HEK293 (cell line): ENCODE measurements around the gene UBE2C.

Experiments
- CTCF ChIA-PET: fragments of 350-600 bp; formaldehyde crosslinking; extraction: SDS; loops from one replicate; lab custom pipeline; 2021; ENCODE audit warnings: antibody characterized with exemption; lab: Yijun Ruan, JAX
- POLR2A ChIA-PET: fragments of 300-600 bp; formaldehyde crosslinking; extraction: SDS; loops from one replicate; lab custom pipeline; 2020; ENCODE audit warnings: antibody characterized with exemption, inconsistent platforms; lab: Yijun Ruan, JAX
- H3K27ac ChIP-seq: fragments of 200-500 bp; sonication (Bioruptor generic); 2 replicates; pipeline ENCODE4 v1.5.1; 2014; ENCODE audit warnings: low read depth, low read length, control low read depth, inconsistent platforms; ENCODE audit errors: extremely low read depth
- H3K36me3 ChIP-seq, 2 experiments: fragments of 200-500 bp in 1 of 2; sonication (Bioruptor generic) in 1 of 2; 1 replicate in 1 of 2; 2 replicates in 1 of 2; pipeline ENCODE4 v1.5.1; 2014 to 2017; ENCODE audit warnings: inconsistent platforms in 2 of 2, low read length in 2 of 2; ENCODE audit not compliant: control insufficient read depth in 2 of 2, insufficient read depth in 1 of 2
- H3K4me1 ChIP-seq: fragments of 200-500 bp; sonication (Bioruptor generic); 2 replicates; pipeline ENCODE4 v1.5.1; 2014; ENCODE audit warnings: mild to moderate bottlenecking, low read length, inconsistent platforms; ENCODE audit not compliant: control insufficient read depth, insufficient read depth
- H3K4me3 ChIP-seq: 2 replicates; pipeline ENCODE4 v1.5.1; 2011; ENCODE audit warnings: low read depth, mild to moderate bottlenecking, control low read depth, low read length, moderate library complexity
- H3K9me3 ChIP-seq: fragments of 200-500 bp; sonication (Bioruptor generic); 2 replicates; pipeline ENCODE4 v1.5.1; 2014; ENCODE audit warnings: low read depth, low read length, inconsistent platforms; ENCODE audit not compliant: control insufficient read depth, insufficient read depth
- BCL11B ChIP-seq: fragments of 450-650 bp; formaldehyde crosslinking; IDR thresholded peaks from 2 replicates; pipeline ENCODE4 v1.5.1; 2016; ENCODE audit warnings: low read depth, missing biosample characterization, missing genetic modification characterization
- EGR2 ChIP-seq: fragments of 450-650 bp; formaldehyde crosslinking; IDR thresholded peaks from 2 replicates; pipeline ENCODE4 v1.5.1; 2016; ENCODE audit warnings: low read depth, missing biosample characterization, missing genetic modification characterization
- HOXA7 ChIP-seq: sonication (generic); formaldehyde crosslinking; IDR thresholded peaks from 2 replicates; pipeline ENCODE4 v1.8.1; 2022; ENCODE audit warnings: missing genetic modification reagents, borderline replicate concordance
- HOXC10 ChIP-seq: sonication (generic); formaldehyde crosslinking; IDR thresholded peaks from 2 replicates; pipeline ENCODE4 v1.8.1; 2023; ENCODE audit warnings: mild to moderate bottlenecking, missing genetic modification reagents
- KLF10 ChIP-seq: fragments of 450-650 bp; IDR thresholded peaks from 2 replicates; pipeline ENCODE4 v1.5.1; 2018; ENCODE audit warnings: missing biosample characterization, mild to moderate bottlenecking, missing genetic modification characterization
- MYNN ChIP-seq: fragments of 450-650 bp; formaldehyde crosslinking; IDR thresholded peaks from 2 replicates; pipeline ENCODE4 v1.5.1; 2016; ENCODE audit warnings: missing biosample characterization, missing genetic modification characterization, borderline replicate concordance
- OVOL3 ChIP-seq: fragments of 450-650 bp; formaldehyde crosslinking; IDR thresholded peaks from 2 replicates; pipeline ENCODE4 v1.5.1; 2016; ENCODE audit warnings: missing biosample characterization, missing genetic modification characterization
- PBX3 ChIP-seq: sonication (generic); formaldehyde crosslinking; IDR thresholded peaks from 2 replicates; pipeline ENCODE4 v1.8.1; 2022; ENCODE audit warnings: mild to moderate bottlenecking, moderate library complexity, missing genetic modification reagents
- SCRT1 ChIP-seq: fragments of 450-650 bp; formaldehyde crosslinking; IDR thresholded peaks from 2 replicates; pipeline ENCODE4 v1.5.1; 2016; ENCODE audit warnings: missing biosample characterization, missing genetic modification characterization, borderline replicate concordance
- SCRT2 ChIP-seq: fragments of 450-650 bp; formaldehyde crosslinking; IDR thresholded peaks from 2 replicates; pipeline ENCODE4 v1.5.1; 2016; ENCODE audit warnings: missing biosample characterization, missing genetic modification characterization
- SP7 ChIP-seq: fragments of 450-650 bp; formaldehyde crosslinking; IDR thresholded peaks from 2 replicates; pipeline ENCODE4 v1.5.1; 2016; ENCODE audit warnings: missing biosample characterization, missing genetic modification characterization
- TRIM28 ChIP-seq: IDR thresholded peaks from 2 replicates; pipeline ENCODE4 v1.6.1; 2011; ENCODE audit warnings: low read length, control low read depth, borderline replicate concordance
- YY2 ChIP-seq: fragments of 450-650 bp; formaldehyde crosslinking; IDR thresholded peaks from 2 replicates; pipeline ENCODE4 v1.5.1; 2016; ENCODE audit warnings: missing biosample characterization, missing genetic modification characterization
- ZBTB20 ChIP-seq: fragments of 450-650 bp; formaldehyde crosslinking; IDR thresholded peaks from 2 replicates; pipeline ENCODE4 v1.5.1; 2016; ENCODE audit warnings: missing biosample characterization, missing genetic modification characterization
- ZEB2 ChIP-seq: fragments of 450-650 bp; formaldehyde crosslinking; IDR thresholded peaks from 2 replicates; pipeline ENCODE4 v1.5.1; 2016; ENCODE audit warnings: missing biosample characterization, missing genetic modification characterization
- ZFP37 ChIP-seq: fragments of 450-650 bp; formaldehyde crosslinking; IDR thresholded peaks from 2 replicates; pipeline ENCODE4 v1.5.1; 2016; ENCODE audit warnings: missing biosample characterization, missing genetic modification characterization
- ZNF121 ChIP-seq: fragments of 450-650 bp; formaldehyde crosslinking; IDR thresholded peaks from 2 replicates; pipeline ENCODE4 v1.5.1; 2016; ENCODE audit warnings: missing biosample characterization, missing genetic modification characterization
- ZNF138 ChIP-seq: fragments of 450-650 bp; formaldehyde crosslinking; IDR thresholded peaks from 2 replicates; pipeline ENCODE4 v1.5.1; 2016; ENCODE audit warnings: missing biosample characterization, missing genetic modification characterization, borderline replicate concordance
- ZNF174 ChIP-seq: fragments of 450-650 bp; formaldehyde crosslinking; IDR thresholded peaks from 2 replicates; pipeline ENCODE4 v1.5.0; 2017; ENCODE audit warnings: missing biosample characterization, mild to moderate bottlenecking, missing genetic modification characterization
- ZNF311 ChIP-seq: fragments of 450-650 bp; formaldehyde crosslinking; IDR thresholded peaks from 2 replicates; pipeline ENCODE4 v1.5.1; 2017; ENCODE audit warnings: missing biosample characterization, missing genetic modification characterization, borderline replicate concordance
- ZNF362 ChIP-seq: fragments of 450-650 bp; formaldehyde crosslinking; IDR thresholded peaks from 2 replicates; pipeline ENCODE4 v1.5.1; 2016; ENCODE audit warnings: missing biosample characterization, missing genetic modification characterization
- ZNF37A ChIP-seq: fragments of 450-650 bp; IDR thresholded peaks from 2 replicates; pipeline ENCODE4 v1.5.1; 2018; ENCODE audit warnings: missing biosample characterization, missing genetic modification characterization
- ZNF426 ChIP-seq: fragments of 450-650 bp; formaldehyde crosslinking; IDR thresholded peaks from 2 replicates; pipeline ENCODE4 v1.5.1; 2017; ENCODE audit warnings: missing biosample characterization, missing genetic modification characterization, mild to moderate bottlenecking, inconsistent platforms, moderate library complexity
- ZNF449 ChIP-seq: fragments of 450-650 bp; formaldehyde crosslinking; IDR thresholded peaks from 2 replicates; pipeline ENCODE4 v1.5.1; 2017; ENCODE audit warnings: missing biosample characterization, mild to moderate bottlenecking, missing genetic modification characterization, moderate library complexity
- ZNF518A ChIP-seq: fragments of 450-650 bp; formaldehyde crosslinking; conservative IDR thresholded peaks from 2 replicates; pipeline ENCODE4 v1.5.1; 2016; ENCODE audit warnings: low read depth, missing biosample characterization, missing genetic modification characterization
- ZNF548 ChIP-seq: fragments of 450-650 bp; formaldehyde crosslinking; IDR thresholded peaks from 2 replicates; pipeline ENCODE4 v1.5.1; 2016; ENCODE audit warnings: missing biosample characterization, missing genetic modification characterization
- ZNF792 ChIP-seq: fragments of 450-650 bp; formaldehyde crosslinking; IDR thresholded peaks from 2 replicates; pipeline ENCODE4 v1.5.1; 2016; ENCODE audit warnings: missing biosample characterization, missing genetic modification characterization

UBE2C gene

DNA sequence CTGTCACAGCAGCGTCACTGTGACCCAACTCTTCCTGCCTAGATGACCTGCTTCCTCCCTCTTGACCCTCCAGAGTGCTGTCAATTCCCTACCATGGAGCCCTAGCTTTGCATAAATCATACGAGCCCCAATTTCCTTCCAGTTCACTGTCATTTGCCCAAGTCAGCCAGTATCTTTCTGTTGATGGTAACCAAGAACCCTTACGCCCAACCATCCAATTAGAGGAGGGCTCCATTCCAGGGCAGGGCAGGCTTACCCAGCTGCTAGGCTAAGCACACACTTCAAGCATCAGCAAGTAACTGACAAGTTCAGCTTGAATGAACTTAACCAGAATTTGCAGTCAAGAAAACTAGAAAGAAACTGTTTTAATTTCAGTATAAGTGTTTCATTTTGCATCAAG, 46.5 kb upstream of the UBE2C start (continued):
- TF ChIP-seq SCRT1 (tag by site-specific recombination): no peak
- no peak for TF ChIP-seq ZNF121
- TF ChIP-seq ZNF138: no peak
- no peak for TF ChIP-seq OVOL3
- no peak for TF ChIP-seq HOXC10 (CRISPR knock-in tag)
- no peak for TF ChIP-seq MYNN (tag by site-specific recombination)
- no peak for TF ChIP-seq ZNF311 (tag by site-specific recombination)

DNA sequence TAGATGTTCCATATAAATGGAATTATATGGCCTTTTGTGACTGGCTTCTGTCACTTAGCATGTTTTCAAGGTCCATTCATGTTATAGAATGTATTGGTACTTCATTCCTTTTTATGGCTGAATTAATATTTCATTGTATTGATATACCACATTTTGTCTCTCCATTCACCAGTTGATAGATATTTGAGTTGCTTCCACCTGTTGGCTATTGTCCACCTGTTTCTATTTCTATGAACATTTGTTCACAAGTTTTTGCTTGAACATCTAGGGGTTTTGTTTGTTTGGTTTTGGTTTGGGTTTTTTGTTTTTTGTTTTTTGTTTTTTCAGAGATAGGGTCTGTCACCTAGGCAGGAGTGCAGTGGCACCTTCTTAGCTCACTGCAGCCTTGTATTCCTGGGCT, 44.0 kb upstream of the UBE2C start:
- ChIA-PET CTCF (interaction anchor here (1.2 kb wide), 1 partner anchor 476 kb away, joined by 4 read pairs; no protein-coding TSS in a partner anchor), POLR2A (interaction anchor here (0.7 kb wide), 1 partner anchor 398 kb away, joined by 3 read pairs; no protein-coding TSS in a partner anchor)
- Histone ChIP-seq H3K27ac (no peak overlapping the region), H3K9me3 (no peaks in the 10 kb centered on the region), H3K36me3 (no peaks in the 10 kb centered on the region), H3K4me3 (no peak overlapping the region), H3K4me1 (no peaks in the 10 kb centered on the region)
- TF ChIP-seq ZNF518A (tag by site-specific recombination) (no peak), TRIM28 (no peak), PBX3 (no peak), YY2 (tag by site-specific recombination) (no peak), ZNF426 (no peak), SCRT1 (tag by site-specific recombination) (peak; percentile 94), ZNF37A (tag by site-specific recombination) (no peak), SCRT2 (peak; percentile 93)

- Histone ChIP-seq H3K4me3 (no peak overlapping the region), H3K27ac (no peak overlapping the region), H3K36me3 (no peaks in the 10 kb centered on the region), H3K4me1 (no peaks in the 10 kb centered on the region), H3K9me3 (no peaks in the 10 kb centered on the region)
- ChIA-PET CTCF (interaction anchor here (0.6 to 2.8 kb wide), 88 partner anchors 9 to 759 kb away, joined by 3 to 53 read pairs (median 5); partner anchors contain the start of genes DBNDD2, DNTTIP1, EPPIN and SPINT4), POLR2A (interaction anchor here (0.6 to 0.8 kb wide), 2 partner anchors 334 to 337 kb away, joined by 4 read pairs; no protein-coding TSS in a partner anchor)
- TF ChIP-seq ZEB2 (tag by site-specific recombination): no peak
- no peak for TF ChIP-seq ZNF792
- no peak for TF ChIP-seq ZNF174 (tag by site-specific recombination)
- TF ChIP-seq ZFP37 (tag by site-specific recombination): no peak
- TF ChIP-seq ZBTB20 (tag by site-specific recombination): no peak
- no peak for TF ChIP-seq ZNF362 (tag by site-specific recombination)
- TF ChIP-seq KLF10 (tag by site-specific recombination): no peak
- no peak for TF ChIP-seq ZNF449
- no peak for TF ChIP-seq ZNF548 (tag by site-specific recombination)
- no peak for TF ChIP-seq HOXA7
- 0 out of 2 replicates have a peak, but pooled peaks have one; percentile 37 for TF ChIP-seq SP7 (tag by site-specific recombination)
- peak; percentile 49 for TF ChIP-seq EGR2
- TF ChIP-seq BCL11B (tag by site-specific recombination): no peak
Measured at GRCh38 chr20:45771182-45771759, 41.2 kb upstream of the UBE2C start.
